GM21786 (cell line): Measurements from ENCODE around the gene ZFAND3.
"Not testable (repeated sequence)": the region's sequence is repeated elsewhere in the genome, so short reads cannot be mapped to it uniquely, and the experiment has no call there.

Source experiments
- ATAC-seq: cut with Tn5 transposase; IDR thresholded peaks from one replicate; pipeline ENCODE4 v1.9.1; 2021; ENCODE audit not compliant: unreplicated experiment

Gene ZFAND3

DNA sequence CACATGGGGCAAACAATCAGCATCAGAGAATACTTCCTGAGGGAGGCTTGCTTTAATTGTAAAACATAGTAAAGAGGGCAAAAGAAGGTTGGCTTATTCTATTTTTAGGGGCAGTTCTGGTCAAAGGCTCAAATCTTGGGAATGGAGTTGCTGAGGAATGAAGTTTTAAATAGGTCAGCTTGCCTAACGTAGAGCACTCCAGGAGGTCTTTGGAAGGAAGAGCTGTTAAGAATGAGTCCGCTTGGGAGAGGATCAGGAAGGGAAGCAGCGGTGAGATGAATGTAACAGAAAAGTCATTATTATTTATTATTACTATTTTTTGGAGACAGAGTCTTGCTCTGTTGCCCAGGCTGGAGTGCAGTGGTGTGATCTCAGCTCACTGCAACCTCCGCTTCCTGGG is 108.7 kb downstream of the ZFAND3 start:
- no peak for ATAC-seq

DNA sequence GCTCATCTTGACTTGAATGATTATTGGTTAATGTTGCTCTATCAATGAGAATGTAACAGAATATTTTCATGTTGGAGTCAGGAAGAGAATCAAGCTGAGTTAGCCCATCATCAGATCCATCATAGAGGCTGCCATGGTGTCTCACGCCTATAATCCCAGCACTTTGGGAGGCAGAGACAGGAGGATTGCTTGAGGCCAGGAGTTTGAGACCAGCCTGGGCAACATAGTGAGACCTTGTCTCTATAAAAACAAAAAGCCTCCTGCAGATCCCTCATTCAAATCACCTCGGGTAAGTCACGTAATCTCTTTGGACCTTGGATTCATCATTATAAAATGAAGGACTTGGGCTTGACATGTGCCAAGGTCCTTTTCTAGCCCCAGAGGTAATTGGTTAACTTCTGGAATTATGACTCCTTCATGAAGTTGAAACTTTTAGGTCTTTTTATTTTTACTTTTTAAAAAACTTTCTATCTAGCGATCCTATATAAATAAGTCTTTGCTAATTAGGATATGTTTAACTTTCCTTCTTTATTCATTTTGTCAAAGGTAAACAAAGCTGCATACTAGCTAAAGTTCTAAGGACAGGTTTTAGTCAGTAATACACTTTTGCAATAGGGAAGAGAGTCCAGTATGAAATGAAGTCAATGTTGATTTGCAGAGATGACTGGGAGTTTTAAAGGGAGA is 110.9 kb downstream of the ZFAND3 start:
- no peak for ATAC-seq

- ATAC-seq: no peak
Measured at GRCh38 chr6:37931066-37931465, 111.5 kb downstream of the ZFAND3 start.

DNA sequence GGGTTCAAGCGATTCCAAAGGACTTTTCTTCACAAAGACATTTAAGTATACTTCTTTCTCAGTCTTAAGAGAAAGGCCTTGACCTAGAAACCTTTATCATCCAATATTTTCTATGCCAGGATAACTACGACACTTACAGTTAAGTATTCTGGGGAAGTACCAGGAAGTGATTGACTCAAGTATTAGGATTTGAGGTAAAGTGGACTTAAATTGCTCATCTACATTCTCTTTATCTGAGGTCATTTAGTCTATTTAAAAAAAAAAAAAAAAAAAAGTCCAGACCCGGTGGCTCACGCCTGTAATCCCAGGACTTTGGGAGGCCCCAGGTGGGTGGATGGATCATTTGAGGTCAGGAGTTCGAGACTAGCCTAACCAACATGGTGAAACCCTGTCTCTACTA is 114.7 kb downstream of the ZFAND3 start:
- ATAC-seq: no peak

- ATAC-seq: no peak
Measured at GRCh38 chr6:37936150-37936549, 116.6 kb downstream of the ZFAND3 start.

DNA sequence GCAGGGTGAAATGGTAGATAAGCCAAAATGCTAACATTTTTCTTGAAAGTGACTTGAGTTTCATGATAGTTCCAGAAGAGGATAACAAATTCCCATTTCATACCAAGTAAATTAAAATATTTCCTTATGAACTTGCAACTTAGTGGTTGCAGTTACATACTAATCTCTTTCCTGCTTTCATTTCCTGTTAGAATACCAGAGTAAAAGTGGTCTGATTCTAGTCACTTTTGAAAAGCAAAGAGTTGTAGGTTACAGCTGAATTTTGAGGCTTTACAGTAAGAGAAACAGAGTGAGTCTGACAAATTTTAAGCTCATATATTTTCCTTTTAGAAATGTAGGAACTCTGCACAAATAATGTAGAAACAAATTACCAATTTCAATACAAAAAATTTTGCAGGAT is 117.4 kb downstream of the ZFAND3 start:
- no peak for ATAC-seq

- ATAC-seq: no peak
Measured at GRCh38 chr6:37938909-37939308, 119.4 kb downstream of the ZFAND3 start.

- no peak for ATAC-seq
Measured at GRCh38 chr6:37940074-37940847, 120.7 kb downstream of the ZFAND3 start.

DNA sequence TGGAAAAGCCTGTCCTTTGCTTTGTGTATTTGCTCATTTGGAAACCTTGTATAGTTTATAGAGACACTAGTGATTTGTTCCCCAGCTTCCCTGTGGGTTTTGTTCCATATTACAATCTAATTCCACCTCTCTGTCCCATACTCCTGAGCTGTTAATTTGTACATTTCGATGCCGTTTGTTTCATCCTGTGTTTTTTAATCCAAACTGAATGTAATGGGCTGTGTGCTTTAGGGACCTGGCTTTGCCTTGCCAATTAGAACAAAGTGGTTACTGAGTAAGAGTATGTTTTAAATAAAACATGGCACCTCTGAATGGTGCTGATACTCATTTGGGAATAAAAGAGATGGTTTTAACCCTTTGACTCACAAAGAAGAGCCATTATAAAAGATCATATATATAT is 122.3 kb downstream of the ZFAND3 start:
- ATAC-seq: no peak

GRCh38 chr6:37942606-37943376 is 123.3 kb downstream of the ZFAND3 start:
- no peak for ATAC-seq

GRCh38 chr6:37943436-37944058 is 124.0 kb downstream of the ZFAND3 start:
- no peak for ATAC-seq

GRCh38 chr6:37946057-37946456 is 126.5 kb downstream of the ZFAND3 start:
- no peak for ATAC-seq

DNA sequence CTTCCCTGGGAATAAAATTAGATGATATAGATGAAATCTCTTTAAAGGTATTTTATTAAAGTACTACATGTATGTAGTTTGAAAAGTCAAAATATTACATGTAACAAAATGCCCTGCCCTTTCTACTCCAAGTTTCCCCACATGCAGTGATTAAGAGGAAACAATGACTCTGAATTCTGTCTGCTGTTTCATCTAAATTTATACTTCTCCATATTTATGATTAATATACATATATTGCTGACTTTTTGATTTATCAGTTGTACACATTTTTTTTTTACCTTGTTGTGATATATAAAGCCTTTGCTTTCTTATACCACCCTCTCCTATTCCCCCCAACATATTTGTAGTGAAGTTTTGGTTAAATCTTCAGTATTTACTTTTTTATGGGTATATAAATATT is 127.9 kb downstream of the ZFAND3 start:
- no peak for ATAC-seq

DNA sequence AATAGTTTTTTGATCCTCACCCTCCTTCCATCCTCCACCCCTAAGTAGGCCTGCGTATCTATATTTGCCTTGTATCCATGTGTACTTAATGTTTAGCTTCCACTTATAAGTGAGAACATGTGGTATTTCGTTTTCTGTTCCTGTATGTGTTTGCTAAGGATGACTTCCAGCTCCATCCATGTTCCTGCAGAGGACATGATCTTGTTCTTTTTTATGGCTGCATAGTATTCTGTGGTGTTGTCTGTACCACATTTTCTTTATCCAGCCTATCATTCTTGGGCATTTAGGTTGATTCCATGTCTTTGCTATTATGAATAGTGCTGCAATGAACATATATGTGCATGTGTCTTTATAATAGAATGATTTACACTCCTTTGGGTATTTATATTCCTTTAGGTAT is 129.1 kb downstream of the ZFAND3 start:
- not testable (repeated sequence) for ATAC-seq

GRCh38 chr6:37952027-37952426 is 132.5 kb downstream of the ZFAND3 start:
- ATAC-seq: no peak

- no peak for ATAC-seq
Measured at GRCh38 chr6:37954791-37955190, 135.3 kb downstream of the ZFAND3 start.

DNA sequence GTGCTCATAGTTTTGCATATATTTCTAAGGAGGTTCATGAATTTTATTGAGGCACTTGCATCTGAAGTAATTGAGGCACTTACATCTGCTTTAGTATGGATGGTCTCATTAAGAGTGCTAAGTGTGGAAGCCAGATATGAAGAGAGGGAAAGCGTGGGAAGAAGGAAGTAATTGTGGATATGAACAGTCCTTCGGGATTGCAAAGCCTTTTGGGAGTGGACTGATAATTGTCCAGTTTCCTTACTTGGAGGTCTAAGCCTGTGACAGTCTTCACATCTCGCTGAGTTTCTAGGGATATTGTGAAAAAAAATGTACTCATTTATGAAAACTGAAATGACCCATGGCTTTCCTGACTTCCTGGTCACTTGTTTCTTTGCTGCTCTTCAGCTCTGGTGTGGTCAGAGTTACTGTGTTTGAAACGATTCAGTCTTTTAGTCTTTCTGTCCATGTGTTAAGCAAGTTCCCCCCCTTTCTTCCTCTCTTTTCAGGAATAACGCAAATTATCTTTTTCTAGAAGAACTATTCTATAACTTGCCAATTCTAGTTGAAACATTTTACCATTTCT is 137.3 kb downstream of the ZFAND3 start:
- ATAC-seq: no peak

DNA sequence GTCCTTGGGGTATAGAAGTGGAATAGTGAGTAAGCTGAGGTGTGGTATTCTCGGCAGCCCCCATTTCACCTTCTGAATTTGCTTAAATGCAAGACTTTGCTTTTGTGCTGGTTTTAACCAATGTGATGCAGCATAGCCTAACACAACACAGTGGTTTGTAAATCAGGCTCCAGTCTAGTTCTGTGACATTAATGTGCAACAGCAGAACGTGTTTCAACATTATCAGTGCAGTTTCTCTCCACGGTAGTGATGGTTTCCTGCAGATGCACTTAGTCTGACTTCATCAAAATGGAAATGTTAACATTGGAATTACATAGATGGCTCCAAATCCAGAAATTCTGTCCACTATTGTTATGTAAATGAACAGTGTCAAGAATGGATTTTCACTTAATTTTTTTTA is 139.5 kb downstream of the ZFAND3 start:
- ATAC-seq: no peak

- no peak for ATAC-seq
Measured at GRCh38 chr6:37960139-37960935, 140.8 kb downstream of the ZFAND3 start.

DNA sequence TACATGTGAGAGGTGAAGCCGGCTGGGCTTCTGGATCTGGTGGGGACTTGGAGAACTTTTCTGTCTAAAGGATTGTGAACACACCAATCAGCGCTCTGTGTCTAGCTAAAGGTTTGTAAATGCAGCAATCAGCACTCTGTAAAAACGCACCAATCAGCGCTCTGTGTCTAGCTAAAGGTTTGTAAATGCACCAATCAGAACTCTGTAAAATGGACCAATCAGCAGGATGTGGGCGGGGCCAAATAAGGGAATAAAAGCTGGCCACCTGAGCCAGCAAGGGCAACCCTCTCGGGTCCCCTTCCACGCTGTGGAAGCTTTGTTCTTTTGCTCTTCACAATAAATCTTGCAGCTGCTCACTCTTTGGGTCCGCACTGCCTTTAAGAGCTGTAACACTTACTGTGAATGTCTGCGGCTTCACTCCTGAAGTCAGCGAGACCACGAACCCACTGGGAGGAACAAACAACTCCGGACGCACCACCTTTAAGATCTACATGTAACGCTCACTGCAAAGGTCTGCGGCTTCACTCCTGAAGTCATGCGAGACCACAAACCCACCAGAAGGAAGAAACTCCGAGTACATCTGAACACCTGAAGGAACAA is 143.1 kb downstream of the ZFAND3 start:
- not testable (repeated sequence) for ATAC-seq
